Measurements from ENCODE around the gene PRTN3.

- TF ChIP-seq YY1 (IDR thresholded peaks at IDR 0.05; ENCODE audit: insufficient read depth, insufficient read length) (no peak), ZNF274 (IDR thresholded peaks at IDR 0.05; ENCODE audit: low read depth, low read length) (no peak)
Measured at GRCh38 chr19:816500-816857, 24.3 kb upstream of the PRTN3 start.
